Endodermal cell (in vitro differentiated cells): ENCODE measurements around the gene COG5. TPM values are rescaled to one million over a fixed set of nuclear protein-coding genes. Genes with fewer than 3 reads are reported as not detected.

ENCODE experiments used
- DNase-seq: peaks from one replicate; pipeline ENCODE4 v3.0.0-alpha.2; 2017
- H3K27ac ChIP-seq: 2 replicates; pipeline ENCODE4 v1.5.1; 2013; ENCODE audit warnings: mild to moderate bottlenecking, low read depth, low read length, moderate library complexity
- H3K27me3 ChIP-seq: 2 replicates; pipeline ENCODE4 v1.6.1; 2013; ENCODE audit warnings: mild to moderate bottlenecking, low read length, moderate library complexity; ENCODE audit not compliant: insufficient read depth, control insufficient read depth, poor library complexity, severe bottlenecking
- H3K36me3 ChIP-seq: 2 replicates; pipeline ENCODE4 v1.7.0; 2013; ENCODE audit warnings: mild to moderate bottlenecking, low read length, moderate library complexity; ENCODE audit not compliant: control insufficient read depth, insufficient read depth
- H3K4me1 ChIP-seq: one replicate; pipeline ENCODE4 v1.7.0; 2013; ENCODE audit warnings: low read length; ENCODE audit not compliant: control insufficient read depth, insufficient read depth
- H3K4me3 ChIP-seq: 2 replicates; pipeline ENCODE4 v1.5.1; 2013; ENCODE audit warnings: mild to moderate bottlenecking, low read length, moderate library complexity
- H3K9ac ChIP-seq: 2 replicates; pipeline ENCODE4 v1.6.1; 2013; ENCODE audit warnings: mild to moderate bottlenecking, low read length, moderate library complexity; ENCODE audit not compliant: poor library complexity, severe bottlenecking; ENCODE audit errors: extremely low read depth
- H3K9me3 ChIP-seq: 2 replicates; pipeline ENCODE4 v1.6.1; 2013; ENCODE audit warnings: mild to moderate bottlenecking, low read length, moderate library complexity; ENCODE audit not compliant: control insufficient read depth
- H3K27ac Mint-ChIP-seq: 2 replicates; pipeline ENCODE4 v1.8.0; 2020; ENCODE audit warnings: mixed read lengths
- H3K27me3 Mint-ChIP-seq: 2 replicates; pipeline ENCODE4 v1.8.0; 2021; ENCODE audit warnings: mild to moderate bottlenecking, mixed read lengths; ENCODE audit not compliant: insufficient read depth
- H3K36me3 Mint-ChIP-seq: 2 replicates; pipeline ENCODE4 v1.8.0; 2020; ENCODE audit warnings: low read depth, mixed read lengths
- H3K4me1 Mint-ChIP-seq: 2 replicates; pipeline ENCODE4 v1.8.0; 2020; ENCODE audit warnings: mixed read lengths
- H3K4me3 Mint-ChIP-seq: 2 replicates; pipeline ENCODE4 v1.8.0; 2020; ENCODE audit warnings: mild to moderate bottlenecking, moderate library complexity, mixed read lengths
- H3K9me3 Mint-ChIP-seq: 2 replicates; pipeline ENCODE4 v1.8.0; 2020; ENCODE audit warnings: mild to moderate bottlenecking, mixed read lengths
- WGBS, 2 experiments: methylation state at CpG; one replicate each; pipeline versions ENCODE4 v1.1.5 to v1.1.7; 2013; ENCODE audit warnings: missing lambda C conversion rate in 2 of 2, mixed read lengths in 1 of 2; ENCODE audit not compliant: insufficient coverage in 1 of 2, insufficient read length in 1 of 2; 5-methylcytosine and 5-hydroxymethylcytosine counted together
- total RNA-seq, 2 donors: library from RNA; stranded (reverse); fragmentation: NEBNext Ultra II Directional in 1 of 2; extraction: Animal tissue kit (Norgen Biotek cat#: 25700) in 1 of 2; gene quantifications; 2 replicates in 1 of 2; 3 replicates in 1 of 2; pipeline ENCODE4 v1.2.1, GENCODE V29; 2021
- TF ChIP-seq, protein P1 (sequence below): fragments of 200-600 bp; sonication (generic); conservative IDR thresholded peaks from 2 replicates; pipeline ENCODE4 v1.5.0; 2021; ENCODE audit warnings: antibody characterized with exemption, mild to moderate bottlenecking

The COG5 gene
- total RNA-seq, 2 donors from 2014 or later, result 25.5 to 34.7 TPM

- Histone ChIP-seq H3K4me1 (no peaks in the 10 kb centered on the region), H3K9ac (no peak overlapping the region), H3K36me3 (peaks cover 24% of the 10 kb centered on the region), H3K27me3 (no peaks in the 10 kb centered on the region), H3K4me3 (no peak overlapping the region), H3K27ac (no peak overlapping the region), H3K9me3 (no peaks in the 10 kb centered on the region)
- H3K27me3 Mint-ChIP-seq, result no peaks in the 10 kb centered on the region
- H3K4me3 Mint-ChIP-seq, result no peak overlapping the region
- TF ChIP-seq, protein P1, sequence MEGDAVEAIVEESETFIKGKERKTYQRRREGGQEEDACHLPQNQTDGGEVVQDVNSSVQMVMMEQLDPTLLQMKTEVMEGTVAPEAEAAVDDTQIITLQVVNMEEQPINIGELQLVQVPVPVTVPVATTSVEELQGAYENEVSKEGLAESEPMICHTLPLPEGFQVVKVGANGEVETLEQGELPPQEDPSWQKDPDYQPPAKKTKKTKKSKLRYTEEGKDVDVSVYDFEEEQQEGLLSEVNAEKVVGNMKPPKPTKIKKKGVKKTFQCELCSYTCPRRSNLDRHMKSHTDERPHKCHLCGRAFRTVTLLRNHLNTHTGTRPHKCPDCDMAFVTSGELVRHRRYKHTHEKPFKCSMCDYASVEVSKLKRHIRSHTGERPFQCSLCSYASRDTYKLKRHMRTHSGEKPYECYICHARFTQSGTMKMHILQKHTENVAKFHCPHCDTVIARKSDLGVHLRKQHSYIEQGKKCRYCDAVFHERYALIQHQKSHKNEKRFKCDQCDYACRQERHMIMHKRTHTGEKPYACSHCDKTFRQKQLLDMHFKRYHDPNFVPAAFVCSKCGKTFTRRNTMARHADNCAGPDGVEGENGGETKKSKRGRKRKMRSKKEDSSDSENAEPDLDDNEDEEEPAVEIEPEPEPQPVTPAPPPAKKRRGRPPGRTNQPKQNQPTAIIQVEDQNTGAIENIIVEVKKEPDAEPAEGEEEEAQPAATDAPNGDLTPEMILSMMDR, result no peak
- H3K27ac Mint-ChIP-seq, result no peak overlapping the region
- no peaks in the 10 kb centered on the region for H3K9me3 Mint-ChIP-seq
- no peak for DNase-seq
- 92 to 93% methylated on average over 2 to 4 of the region's 4 CpGs for WGBS, 2 experiments
- peaks cover under 1% of the 10 kb centered on the region for H3K4me1 Mint-ChIP-seq
- H3K36me3 Mint-ChIP-seq, result peaks cover 11% of the 10 kb centered on the region
Measured at GRCh38 chr7:107609811-107610261, 46.1 kb upstream of the COG5 start.

- Histone ChIP-seq H3K9ac (no peak overlapping the region), H3K36me3 (peaks cover 16% of the 10 kb centered on the region), H3K27ac (no peak overlapping the region), H3K9me3 (no peaks in the 10 kb centered on the region), H3K27me3 (no peaks in the 10 kb centered on the region), H3K4me1 (no peaks in the 10 kb centered on the region), H3K4me3 (no peak overlapping the region)
- WGBS, 2 experiments, result 90% methylated on average over 1 of the region's 1 CpG; no CpG with 5 or more reads in 1 of the 2 experiments
- H3K36me3 Mint-ChIP-seq, result peaks cover 4% of the 10 kb centered on the region
- H3K27ac Mint-ChIP-seq, result no peak overlapping the region
- H3K27me3 Mint-ChIP-seq, result no peaks in the 10 kb centered on the region
- TF ChIP-seq, protein P1, result no peak
- no peaks in the 10 kb centered on the region for H3K9me3 Mint-ChIP-seq
- H3K4me3 Mint-ChIP-seq, result no peak overlapping the region
- no peak for DNase-seq
- peaks cover 7% of the 10 kb centered on the region for H3K4me1 Mint-ChIP-seq
Measured at GRCh38 chr7:107606303-107606702, 42.6 kb upstream of the COG5 start.

- Histone ChIP-seq H3K4me3 (no peak overlapping the region), H3K27me3 (no peaks in the 10 kb centered on the region), H3K36me3 (peaks cover 21% of the 10 kb centered on the region), H3K27ac (no peak overlapping the region), H3K9ac (no peak overlapping the region), H3K9me3 (no peaks in the 10 kb centered on the region), H3K4me1 (no peaks in the 10 kb centered on the region)
- TF ChIP-seq, protein P1, result no peak
- Mint-ChIP-seq H3K4me3 (no peak overlapping the region), H3K4me1 (peaks cover 7% of the 10 kb centered on the region), H3K9me3 (no peaks in the 10 kb centered on the region), H3K27me3 (no peaks in the 10 kb centered on the region), H3K36me3 (peaks cover 4% of the 10 kb centered on the region), H3K27ac (no peak overlapping the region)
- DNase-seq, result no peak
- 86 to 94% methylated on average over 3 of the region's 3 CpGs for WGBS, 2 experiments
Measured at GRCh38 chr7:107605218-107605815, 41.6 kb upstream of the COG5 start.
